EH (cell line): ENCODE results near the gene STON2.

Experiments used
- DNase-seq: peaks from one replicate; pipeline ENCODE4 v3.0.0-alpha.2; 2015; ENCODE audit warnings: low read depth

Gene STON2

GRCh38 chr14:81418057-81418790 is 18.1 kb upstream of the STON2 start:
- DNase-seq = no peak

- DNase-seq = no peak
These were observed 16.9 kb upstream of the STON2 start for GRCh38 chr14:81416981-81417380.

- no peak for DNase-seq
These were observed 16.2 kb upstream of the STON2 start for GRCh38 chr14:81416194-81416952.

- DNase-seq = no peak
These were observed 15.7 kb upstream of the STON2 start for GRCh38 chr14:81415781-81416180.

GRCh38 chr14:81414123-81414522 is 14.0 kb upstream of the STON2 start:
- no peak for DNase-seq

- no peak for DNase-seq
These were observed 12.7 kb upstream of the STON2 start for GRCh38 chr14:81412779-81413178.

- no peak for DNase-seq
These were observed 8.5 kb upstream of the STON2 start for GRCh38 chr14:81408595-81408994.

GRCh38 chr14:81406863-81407262 is 6.7 kb upstream of the STON2 start:
- peak; percentile 11 for DNase-seq

- peak; percentile 1 for DNase-seq
These were observed 2.0 kb upstream of the STON2 start for GRCh38 chr14:81402123-81402495.

GRCh38 chr14:81401420-81402122 is 1.4 kb upstream of the STON2 start:
- peak; percentile 85 for DNase-seq

GRCh38 chr14:81400852-81401251 is 728 bp upstream of the STON2 start:
- DNase-seq = peak; percentile 93

GRCh38 chr14:81398196-81398891 is 1.8 kb downstream of the STON2 start:
- no peak for DNase-seq

GRCh38 chr14:81396113-81396512 is 4.0 kb downstream of the STON2 start:
- no peak for DNase-seq

GRCh38 chr14:81394739-81395138 is 5.4 kb downstream of the STON2 start:
- DNase-seq = no peak

- no peak for DNase-seq
These were observed 7.0 kb downstream of the STON2 start for GRCh38 chr14:81392976-81393643.

- DNase-seq = no peak
These were observed 8.1 kb downstream of the STON2 start for GRCh38 chr14:81392052-81392451.

GRCh38 chr14:81390696-81391095 is 9.4 kb downstream of the STON2 start:
- no peak for DNase-seq

- no peak for DNase-seq
These were observed 11.8 kb downstream of the STON2 start for GRCh38 chr14:81388336-81388735.

GRCh38 chr14:81386290-81386745 is 13.8 kb downstream of the STON2 start:
- DNase-seq = no peak

- DNase-seq = no peak
These were observed 14.2 kb downstream of the STON2 start for GRCh38 chr14:81385886-81386285.

- no peak for DNase-seq
These were observed 14.7 kb downstream of the STON2 start for GRCh38 chr14:81385419-81385818.

- DNase-seq = no peak
These were observed 15.2 kb downstream of the STON2 start for GRCh38 chr14:81384900-81385299.
